K562 (cell line): Measurements from ENCODE around the gene PRSS57. TPM values are rescaled to one million over a fixed set of nuclear protein-coding genes. Genes with fewer than 3 reads are reported as not detected.

Experiments used
- ATAC-seq: fragments of 200-7000 bp; cut with Tn5 transposase; 3 replicates; pipeline ENCODE4 v1.9.1; 2020; ENCODE audit warnings: moderate library complexity
- Bru-seq: library from RNA; stranded (reverse); fragments of 400-500 nt; gene quantifications from one replicate; lab custom pipeline; 2021; lab: Mats Ljungman, UMichigan
- BruChase-seq, 2 experiments: library from RNA; stranded (reverse); fragments of 400-500 nt; gene quantifications; one replicate each; lab custom pipeline; 2021; lab: Mats Ljungman, UMichigan
- BruUV-seq: library from RNA; stranded (reverse); fragments of 400-500 nt; replicated peaks from 2 replicates; lab custom pipeline; 2021; lab: Mats Ljungman, UMichigan
- CTCF ChIA-PET: fragments of 300-600 bp; formaldehyde crosslinking; extraction: SDS; loops from one replicate; lab custom pipeline; 2021; ENCODE audit warnings: low intra/inter-chr PET ratio; lab: Yijun Ruan, JAX
- POLR2A ChIA-PET: fragments of 300-600, 350-650 bp; sonication (Branson Sonifier 250); formaldehyde crosslinking; extraction: SDS; loops from one replicate; lab custom pipeline; 2021; ENCODE audit warnings: antibody characterized with exemption, inconsistent platforms; lab: Yijun Ruan, JAX
- DNase-seq, 4 experiments: peaks; one replicate each; pipeline versions ENCODE4 v3.0.0 to v3.0.0-alpha.2; 2011 to 2018; ENCODE audit warnings: low spot score in 3 of 4, mixed read lengths in 3 of 4; ENCODE audit errors: extremely low read depth in 1 of 4
- FAIRE-seq: peaks from 2 replicates; lab custom pipeline; 2011; peaks lifted over from hg19 to GRCh38; lab: Jason Lieb, UNC
- H2AFZ ChIP-seq: 2 replicates; pipeline ENCODE4 v1.6.0; 2011; ENCODE audit warnings: low read depth, low read length, control low read depth, inconsistent platforms
- H3K27ac ChIP-seq: fragments of 200-600 bp; 3 replicates; pipeline ENCODE4 v1.8.0; 2011; ENCODE audit warnings: low read depth, mild to moderate bottlenecking, control low read depth, inconsistent platforms, low read length, moderate library complexity, mixed read lengths; ENCODE audit errors: extremely low read depth
- H3K27me3 ChIP-seq, 2 experiments: fragments of 300-600 bp in 1 of 2; 2 replicates in 1 of 2; 3 replicates in 1 of 2; pipeline versions ENCODE4 v1.6.0 to v1.8.0; 2011; ENCODE audit warnings: inconsistent platforms in 2 of 2, low read length in 2 of 2, mild to moderate bottlenecking in 1 of 2, mixed read lengths in 1 of 2, moderate library complexity in 1 of 2; ENCODE audit not compliant: control insufficient read depth in 2 of 2, insufficient read depth in 2 of 2
- H3K36me3 ChIP-seq: fragments of 300-600 bp; 3 replicates; pipeline ENCODE4 v1.8.0; 2011; ENCODE audit warnings: mild to moderate bottlenecking, low read length, inconsistent platforms; ENCODE audit not compliant: control insufficient read depth, insufficient read depth
- H3K4me1 ChIP-seq, 2 experiments: fragments of 200-600 bp in 1 of 2; replicated peaks in 1 of 2; 2 replicates in 1 of 2; 3 replicates in 1 of 2; pipeline versions ENCODE4 v1.5.1 to v1.8.0; 2011; ENCODE audit warnings: inconsistent platforms in 2 of 2, low read length in 2 of 2, mild to moderate bottlenecking in 1 of 2, mixed read lengths in 1 of 2, moderate library complexity in 1 of 2; ENCODE audit not compliant: control insufficient read depth in 2 of 2, insufficient read depth in 2 of 2
- H3K4me2 ChIP-seq: 2 replicates; pipeline ENCODE4 v1.6.1; 2011; ENCODE audit warnings: low read length, control low read depth, inconsistent platforms, mixed read lengths; ENCODE audit not compliant: insufficient read depth
- H3K4me3 ChIP-seq: fragments of 200-600 bp; sonication (generic), shearing (Covaris generic); 2 replicates; pipeline ENCODE4 v1.5.1; 2016; ENCODE audit warnings: control low read depth, inconsistent platforms
- H3K79me2 ChIP-seq: fragments of 200-600 bp; 3 replicates; pipeline ENCODE4 v1.8.0; 2011; ENCODE audit warnings: low read length, inconsistent platforms; ENCODE audit not compliant: control insufficient read depth, insufficient read depth
- H3K9ac ChIP-seq, 2 experiments: 2 replicates each; pipeline versions ENCODE4 v1.6.0 to v1.6.1; 2011; ENCODE audit warnings: low read depth in 2 of 2, low read length in 2 of 2, control low read depth in 1 of 2, inconsistent platforms in 1 of 2, mild to moderate bottlenecking in 1 of 2, mixed read lengths in 1 of 2; ENCODE audit not compliant: insufficient read depth in 1 of 2
- H3K9me1 ChIP-seq: one replicate; pipeline ENCODE4 v1.6.0; 2011; ENCODE audit warnings: inconsistent platforms, mild to moderate bottlenecking, low read length, moderate library complexity; ENCODE audit not compliant: control insufficient read depth, insufficient read depth
- H3K9me3 ChIP-seq: replicated peaks from 2 replicates; pipeline ENCODE4 v1.5.1; 2011; ENCODE audit warnings: low read depth, low read length, inconsistent platforms; ENCODE audit not compliant: control insufficient read depth, insufficient read depth
- H4K20me1 ChIP-seq: replicated peaks from 2 replicates; pipeline ENCODE4 v1.6.1; 2011; ENCODE audit warnings: low read length, inconsistent platforms, mixed read lengths; ENCODE audit not compliant: control insufficient read depth, insufficient read depth
- BCOR ChIP-seq: fragments of 450-650 bp; IDR thresholded peaks from 2 replicates; pipeline ENCODE4 v1.6.1; 2016
- CXXC5 ChIP-seq: fragments of 250-450 bp; sonication (Bioruptor Pico); IDR thresholded peaks from 2 replicates; pipeline ENCODE4 v1.8.0; 2022; ENCODE audit warnings: inconsistent platforms, mild to moderate bottlenecking, moderate library complexity
- DNMT1 ChIP-seq: fragments of 450-650 bp; IDR thresholded peaks from 2 replicates; pipeline ENCODE4 v1.6.1; 2016; ENCODE audit warnings: antibody characterized with exemption, mild to moderate bottlenecking
- FUS ChIP-seq: fragments of 200-400 bp; formaldehyde crosslinking; optimal IDR thresholded peaks from 2 replicates; pipeline ENCODE3; 2017; ENCODE audit warnings: low read depth, low read length
- POLR2G ChIP-seq: fragments of 200-400 bp; formaldehyde crosslinking; IDR thresholded peaks from 2 replicates; pipeline ENCODE4 v1.6.1; 2017; ENCODE audit warnings: low read depth, mild to moderate bottlenecking, antibody characterized with exemption, low read length, moderate library complexity
- PTRF ChIP-seq: fragments of 450-650 bp; IDR thresholded peaks from 2 replicates; pipeline ENCODE4 v1.6.1; 2016; ENCODE audit warnings: mild to moderate bottlenecking, missing genetic modification characterization, missing compliant biosample characterization
- RFX1 ChIP-seq: fragments of 450-650 bp; IDR thresholded peaks from 2 replicates; pipeline ENCODE4 v1.6.1; 2016; ENCODE audit warnings: mild to moderate bottlenecking, moderate library complexity
- RNF2 ChIP-seq: sonication (generic); IDR thresholded peaks from 2 replicates; pipeline ENCODE4 v1.6.1; 2016
- TCFL5 ChIP-seq: fragments of 250-450 bp; sonication (Bioruptor Pico); conservative IDR thresholded peaks from 2 replicates; pipeline ENCODE4 v1.6.1; 2021; ENCODE audit warnings: mild to moderate bottlenecking, moderate library complexity, matching md5 sums
- ZBTB17 ChIP-seq: fragments of 450-650 bp; formaldehyde crosslinking; IDR thresholded peaks from 2 replicates; pipeline ENCODE4 v1.4.0; 2020; ENCODE audit warnings: mild to moderate bottlenecking
- ZNF77 ChIP-seq: fragments of 250-450 bp; sonication (Bioruptor Pico); IDR thresholded peaks from 2 replicates; pipeline ENCODE4 v1.5.0; 2020
- WGBS: fragments of 100-300 bp; shearing (Covaris generic); methylation state at CpG from one replicate; pipeline ENCODE4 v1.1.6; 2016; ENCODE audit warnings: low coverage, mixed read lengths; ENCODE audit not compliant: insufficient coverage; ENCODE audit errors: missing lambda C conversion rate; 5-methylcytosine and 5-hydroxymethylcytosine counted together
- in situ Hi-C: fragments of 300-500 bp; cut with MboI; formaldehyde crosslinking; loops from 4 replicates; pipeline ENCODE4 v1.15.0; 2018; ENCODE audit warnings: inconsistent platforms, mixed read lengths
- intact Hi-C: fragments of 100-400 bp; cut with micrococcal nuclease; formaldehyde crosslinking; loops from 2 replicates; pipeline ENCODE4 v1.14.2; 2022
- long read RNA-seq, 3 experiments: library from polyadenylated mRNA in 2 of 3; library from RNA in 1 of 3; unstranded in 2 of 3; stranded (forward) in 1 of 3; transcript quantifications; one replicate each; pipeline ENCODE4 v2.0.0, GENCODE V29; 2019 to 2022
- polyA minus RNA-seq, 3 experiments: library from RNA; depleted of rRNA, polyadenylated mRNA; stranded (reverse); fragments of >200 nt; gene quantifications; 2 replicates each; pipeline ENCODE4 v1.2.3, GENCODE V29; 2011
- polyA plus RNA-seq, 8 experiments: library from polyadenylated mRNA; depleted of rRNA in 4 of 8; stranded (reverse) in 5 of 8; unstranded in 3 of 8; fragments of >200 nt; fragmentation: Nextera tagmentation in 2 of 8; fragmentation: Illumina TruSeq in 1 of 8; extraction: Ambion mirVana in 2 of 8; extraction: Trizol in 1 of 8; gene quantifications; 2 replicates each; pipeline versions ENCODE4 v1.2.1 to v1.2.3, GENCODE V29; 2011 to 2014; ENCODE audit warnings: inconsistent platforms in 1 of 8, missing spikeins in 1 of 8
- total RNA-seq, 7 experiments: library from RNA; depleted of rRNA in 6 of 7; stranded (reverse); fragments of >200 nt in 6 of 7; fragmentation: Illumina TruSeq in 2 of 7; extraction: Trizol in 2 of 7; gene quantifications; 2 replicates each; pipeline versions ENCODE4 v1.2.1 to v1.2.3, GENCODE V29; 2011 to 2021; ENCODE audit warnings: low replicate concordance in 1 of 7
- TF ChIP-seq, protein P1 (sequence below): fragments of 250-450 bp; sonication (Bioruptor Pico); IDR thresholded peaks from 2 replicates; pipeline ENCODE4 v1.5.0; 2021
- TF ChIP-seq, protein P2 (sequence below), 2 experiments: fragments of 450-650 bp in 1 of 2; sonication (generic) in 1 of 2; formaldehyde crosslinking; conservative IDR thresholded peaks; 2 replicates each; pipeline versions ENCODE4 v1.4.0 to v1.8.1; 2020 to 2022; ENCODE audit warnings: mild to moderate bottlenecking in 1 of 2, missing genetic modification reagents in 1 of 2
- TF ChIP-seq, protein P3 (sequence below): sonication (generic); formaldehyde crosslinking; IDR thresholded peaks from 2 replicates; pipeline ENCODE4 v1.9.0; 2022; ENCODE audit warnings: mild to moderate bottlenecking, missing genetic modification reagents

PRSS57 gene
- total RNA-seq (2011; cell fraction: chromatin; rRNA removed; ENCODE audit: low replicate concordance) = not detected in 2 replicates
- total RNA-seq (2011; cell fraction: nucleolus; rRNA removed) = 0.50 and 1.1 TPM in 2 replicates
- total RNA-seq (2011; cell fraction: nucleoplasm; rRNA removed) = 0.37 TPM in 1 of 2 replicates, not detected in the other
- total RNA-seq (2014; rRNA removed) = 1.9 and 2.0 TPM in 2 replicates
- not detected in 2 replicates for total RNA-seq (2014; rRNA removed; fragmentation: Illumina TruSeq; extraction: Trizol)
- 2.5 and 3.0 TPM in 2 replicates for total RNA-seq (2015; rRNA removed; fragmentation: Illumina TruSeq; extraction: Trizol)
- total RNA-seq (2021) = 1.0 and 2.0 TPM in 2 replicates
- polyA plus RNA-seq (2011; rRNA removed) = 0.22 and 0.49 TPM in 2 replicates
- polyA plus RNA-seq (2011; cell fraction: cytosol; rRNA removed) = 0.53 and 2.1 TPM in 2 replicates
- 0.34 and 0.37 TPM in 2 replicates for polyA plus RNA-seq (2011; cell fraction: nucleus; rRNA removed)
- 4.0 and 26.3 TPM in 2 replicates for polyA plus RNA-seq (2012)
- polyA plus RNA-seq (2014; fragmentation: Illumina TruSeq; extraction: Trizol) = 0.86 TPM in 1 of 2 replicates, not detected in the other
- polyA plus RNA-seq (2014; fragmentation: Nextera tagmentation; extraction: Ambion mirVana) = under 1 TPM in 1 of 2 experiments, not detected in 1; 0.06 TPM
- 1.5 TPM in 2 replicates for polyA plus RNA-seq (2014; rRNA removed)
- not detected in 2 replicates for polyA minus RNA-seq (2011; rRNA and poly(A)+ RNA removed)
- polyA minus RNA-seq (2011; cell fraction: cytosol; rRNA and poly(A)+ RNA removed) = not detected in 2 replicates
- not detected in 2 replicates for polyA minus RNA-seq (2011; cell fraction: nucleus; rRNA and poly(A)+ RNA removed)
- percentile 24 among the genes with signal in this experiment for Bru-seq, nascent RNA
- BruChase-seq, experiment 1, labeled RNA remaining after a 2-hour chase = percentile 21 among the genes with signal in this experiment
- percentile 9 among the genes with signal in this experiment for BruChase-seq, experiment 2, labeled RNA remaining after a 6-hour chase
- long read RNA-seq, experiment 1, partial matches to known transcripts = 1 of 3 reads
- long read RNA-seq, experiment 1, other reads (novel, unspliced or antisense) = 0 of 3 reads
- long read RNA-seq, experiment 2 = 0 reads
- long read RNA-seq, experiment 3 = 0 reads

DNA sequence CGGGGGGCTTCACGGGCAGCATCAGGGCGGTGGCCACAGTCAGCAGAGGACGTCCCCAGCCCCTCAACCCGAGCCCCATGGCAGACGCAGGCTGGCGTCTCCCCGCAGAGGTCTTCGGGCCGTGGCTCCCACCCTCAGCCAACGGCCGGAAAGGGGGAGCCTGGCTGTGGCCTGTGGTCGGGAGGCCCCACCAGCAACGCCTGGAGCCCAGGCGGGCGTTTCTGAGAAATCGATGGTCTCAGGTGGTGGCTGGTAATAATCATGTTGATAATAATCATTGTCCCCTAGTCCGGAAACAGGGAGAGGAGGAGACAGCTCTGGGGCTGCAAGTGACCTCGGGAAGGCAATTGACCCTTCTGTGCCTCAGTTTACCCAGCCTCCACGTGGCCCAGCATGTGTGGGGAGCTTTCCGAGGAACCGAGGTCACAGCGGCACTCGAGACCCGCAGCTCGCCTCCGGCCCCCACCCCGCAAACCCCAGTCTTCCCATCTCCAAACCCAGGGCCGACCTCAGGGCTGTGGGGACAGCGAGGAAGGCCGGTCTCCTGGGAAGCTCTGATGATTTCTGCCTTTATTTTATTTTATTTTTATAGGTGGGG lies at the start of gene PRSS57:
Gene PRSS57 (minus strand): TSS at position 101 of the 598 bp plus-strand sequence. CDS start 22 bp downstream, at position 79.
- Histone ChIP-seq H3K9me3 (no peaks in the 10 kb centered on the region), H3K9ac (peak within 1 kb of the TSS in 1 of 2 experiments; percentile 84; a peak in 2 of 4 replicates), H3K79me2 (no peaks in the 10 kb centered on the region), H3K4me2 (peak within 1 kb of the TSS; percentile 19; the same call in 1 of the 2 replicates), H2AFZ (peak within 1 kb of the TSS; percentile 47; the same call in 1 of the 2 replicates), H3K9me1 (no peaks in the 10 kb centered on the region)
- FAIRE-seq = no peak
- no peak for DNase-seq
- 27% methylated on average over 22 of the region's 31 CpGs for WGBS
- POLR2A ChIA-PET = interaction anchor here (0.6 to 1.0 kb wide), 2 partner anchors 8 to 216 kb away, joined by 3 read pairs; no protein-coding TSS in a partner anchor
- TF ChIP-seq PTRF (tag) (no peak), FUS (no peak), POLR2G (peak; percentile 39), CXXC5 (CRISPR knock-in tag) (no peak), RNF2 (peak; percentile 55; the same call in 1 of the 2 replicates), TCFL5 (CRISPR knock-in tag) (no peak), DNMT1 (no peak), BCOR (peak; percentile 78; the same call in 1 of the 2 replicates), RFX1 (no peak), ZNF77 (no peak), ZBTB17 (CRISPR knock-in tag) (peak; percentile 93)
- TF ChIP-seq, protein P1, sequence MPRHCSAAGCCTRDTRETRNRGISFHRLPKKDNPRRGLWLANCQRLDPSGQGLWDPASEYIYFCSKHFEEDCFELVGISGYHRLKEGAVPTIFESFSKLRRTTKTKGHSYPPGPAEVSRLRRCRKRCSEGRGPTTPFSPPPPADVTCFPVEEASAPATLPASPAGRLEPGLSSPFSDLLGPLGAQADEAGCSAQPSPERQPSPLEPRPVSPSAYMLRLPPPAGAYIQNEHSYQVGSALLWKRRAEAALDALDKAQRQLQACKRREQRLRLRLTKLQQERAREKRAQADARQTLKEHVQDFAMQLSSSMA (CRISPR knock-in tag) = no peak
- TF ChIP-seq, protein P2, sequence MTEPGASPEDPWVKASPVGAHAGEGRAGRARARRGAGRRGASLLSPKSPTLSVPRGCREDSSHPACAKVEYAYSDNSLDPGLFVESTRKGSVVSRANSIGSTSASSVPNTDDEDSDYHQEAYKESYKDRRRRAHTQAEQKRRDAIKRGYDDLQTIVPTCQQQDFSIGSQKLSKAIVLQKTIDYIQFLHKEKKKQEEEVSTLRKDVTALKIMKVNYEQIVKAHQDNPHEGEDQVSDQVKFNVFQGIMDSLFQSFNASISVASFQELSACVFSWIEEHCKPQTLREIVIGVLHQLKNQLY (CRISPR knock-in tag; conservative IDR thresholded peaks at IDR 0.05) = no peak
- TF ChIP-seq, protein P3, sequence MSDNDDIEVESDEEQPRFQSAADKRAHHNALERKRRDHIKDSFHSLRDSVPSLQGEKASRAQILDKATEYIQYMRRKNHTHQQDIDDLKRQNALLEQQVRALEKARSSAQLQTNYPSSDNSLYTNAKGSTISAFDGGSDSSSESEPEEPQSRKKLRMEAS (CRISPR knock-in tag) = 0 out of 2 replicates have a peak, but pooled peaks have one; percentile 11
- TF ChIP-seq, all 486 proteins: peak for 5
- H3K4me1 ChIP-seq = peaks cover 5 to 43% of the 10 kb centered on the region in 2 experiments; a peak in 3 of 5 replicates
- intact Hi-C loops (no loop called here), in situ Hi-C loops (no loop called here)
- H4K20me1 ChIP-seq = no peaks in the 10 kb centered on the region
- no peak within 1 kb of the TSS for H3K27ac ChIP-seq
- H3K4me3 ChIP-seq = no peak within 1 kb of the TSS
- no peaks in the 10 kb centered on the region; a peak in 1 of 5 replicates for H3K27me3 ChIP-seq
- peak; percentile 41 for ATAC-seq
- CTCF ChIA-PET = no interaction called here
- no TSS peak for BruUV-seq
- H3K36me3 ChIP-seq = no peaks in the 10 kb centered on the region
